COR-L47 (cell line): ENCODE measurements around the gene ZNF107.
"Not testable (repeated sequence)": the region's sequence is repeated elsewhere in the genome, so short reads cannot be mapped to it uniquely, and the experiment has no call there.

Source experiments
- DNase-seq: peaks from one replicate; lab custom pipeline; 2025; lab: John Stamatoyannopoulos, UW

The ZNF107 gene

GRCh38 chr7:64643566-64643965 lies 22.4 kb upstream of the ZNF107 start:
- no peak for DNase-seq

- no peak for DNase-seq
Measured at GRCh38 chr7:64651203-64651602, 14.7 kb upstream of the ZNF107 start.

- no peak for DNase-seq
Measured at GRCh38 chr7:64651632-64652165, 14.2 kb upstream of the ZNF107 start.

GRCh38 chr7:64653721-64654401 lies 12.1 kb upstream of the ZNF107 start:
- no peak for DNase-seq

GRCh38 chr7:64654796-64655548 lies 11.0 kb upstream of the ZNF107 start:
- DNase-seq = no peak

GRCh38 chr7:64655811-64656210 lies 10.1 kb upstream of the ZNF107 start:
- DNase-seq = no peak

GRCh38 chr7:64656489-64656888 lies 9.4 kb upstream of the ZNF107 start:
- DNase-seq = no peak

- DNase-seq = not testable (repeated sequence)
Measured at GRCh38 chr7:64662091-64662490, 3.8 kb upstream of the ZNF107 start.

- DNase-seq = no peak
Measured at GRCh38 chr7:64666663-64667050, 724 bp downstream of the ZNF107 start.

GRCh38 chr7:64667311-64667710 lies 1.4 kb downstream of the ZNF107 start:
- DNase-seq = no peak

GRCh38 chr7:64672414-64672813 lies 6.5 kb downstream of the ZNF107 start:
- no peak for DNase-seq

GRCh38 chr7:64685091-64685490 lies 19.2 kb downstream of the ZNF107 start:
- DNase-seq = no peak

GRCh38 chr7:64685741-64686140 lies 19.8 kb downstream of the ZNF107 start:
- no peak for DNase-seq

- DNase-seq = no peak
Measured at GRCh38 chr7:64686493-64687184, 20.7 kb downstream of the ZNF107 start.

- no peak for DNase-seq
Measured at GRCh38 chr7:64687249-64687648, 21.3 kb downstream of the ZNF107 start.

GRCh38 chr7:64688988-64689387 lies 23.1 kb downstream of the ZNF107 start:
- no peak for DNase-seq

- DNase-seq = no peak
Measured at GRCh38 chr7:64691831-64692230, 25.9 kb downstream of the ZNF107 start.

- DNase-seq = not testable (repeated sequence)
Measured at GRCh38 chr7:64697863-64698262, 31.9 kb downstream of the ZNF107 start.

- DNase-seq = no peak
Measured at GRCh38 chr7:64706625-64707292, 40.8 kb downstream of the ZNF107 start.

GRCh38 chr7:64717896-64718295 lies 52.0 kb downstream of the ZNF107 start:
- not testable (repeated sequence) for DNase-seq

GRCh38 chr7:64729089-64729848 lies 63.3 kb downstream of the ZNF107 start:
- no peak for DNase-seq
